Erythroblast (primary cell): ENCODE data around the gene SPACA7.

Experiments
- DNase-seq, 2 experiments: peaks; one replicate each; lab custom pipeline; 2025; lab: John Stamatoyannopoulos, UW
- GATA1 ChIP-seq: IDR thresholded peaks from 2 replicates; pipeline ENCODE4 v1.6.1; 2011; ENCODE audit warnings: low read depth, mild to moderate bottlenecking, control low read depth, low read length, moderate library complexity
- POLR2A ChIP-seq: IDR thresholded peaks from 2 replicates; pipeline ENCODE4 v1.6.1; 2011; ENCODE audit warnings: mild to moderate bottlenecking, low read length

SPACA7 gene

GRCh38 chr13:112342841-112343361 is 33.3 kb upstream of the SPACA7 start:
- no peak for DNase-seq

GRCh38 chr13:112343591-112343990 is 32.6 kb upstream of the SPACA7 start:
- TF ChIP-seq POLR2A = no peak
- TF ChIP-seq GATA1 = no peak
- no peak for DNase-seq

More at GRCh38 chr13:112342841-112343361, 33.3 kb upstream of the SPACA7 start:
- no peak for TF ChIP-seq GATA1
- no peak for TF ChIP-seq POLR2A

- no peak for TF ChIP-seq POLR2A
- no peak for TF ChIP-seq GATA1
- no peak for DNase-seq
These were observed 30.4 kb upstream of the SPACA7 start for GRCh38 chr13:112345826-112346172.

- DNase-seq = no peak
- TF ChIP-seq GATA1 (no peak), POLR2A (no peak)
These were observed 29.8 kb upstream of the SPACA7 start for GRCh38 chr13:112346173-112346898.

DNA sequence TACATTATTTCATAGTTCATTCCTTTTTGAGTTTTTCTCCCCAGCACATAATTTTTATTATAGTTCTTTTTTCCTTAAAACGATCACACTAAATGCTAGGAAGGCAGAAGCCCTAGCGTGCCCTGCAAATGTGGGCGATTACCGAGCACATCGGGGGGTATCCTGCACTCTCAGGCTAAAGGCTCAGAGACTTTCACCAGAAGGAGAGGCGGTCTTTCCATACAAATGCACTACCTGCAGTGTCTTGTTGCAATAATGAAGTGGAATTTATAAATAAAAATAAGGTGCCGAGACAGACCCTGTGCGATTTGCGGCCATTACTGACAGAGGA is 29.3 kb upstream of the SPACA7 start:
- no peak for TF ChIP-seq POLR2A
- TF ChIP-seq GATA1 = no peak
- no peak for DNase-seq

GRCh38 chr13:112347986-112348385 is 28.2 kb upstream of the SPACA7 start:
- DNase-seq = no peak
- TF ChIP-seq POLR2A = no peak
- TF ChIP-seq GATA1 = no peak

DNA sequence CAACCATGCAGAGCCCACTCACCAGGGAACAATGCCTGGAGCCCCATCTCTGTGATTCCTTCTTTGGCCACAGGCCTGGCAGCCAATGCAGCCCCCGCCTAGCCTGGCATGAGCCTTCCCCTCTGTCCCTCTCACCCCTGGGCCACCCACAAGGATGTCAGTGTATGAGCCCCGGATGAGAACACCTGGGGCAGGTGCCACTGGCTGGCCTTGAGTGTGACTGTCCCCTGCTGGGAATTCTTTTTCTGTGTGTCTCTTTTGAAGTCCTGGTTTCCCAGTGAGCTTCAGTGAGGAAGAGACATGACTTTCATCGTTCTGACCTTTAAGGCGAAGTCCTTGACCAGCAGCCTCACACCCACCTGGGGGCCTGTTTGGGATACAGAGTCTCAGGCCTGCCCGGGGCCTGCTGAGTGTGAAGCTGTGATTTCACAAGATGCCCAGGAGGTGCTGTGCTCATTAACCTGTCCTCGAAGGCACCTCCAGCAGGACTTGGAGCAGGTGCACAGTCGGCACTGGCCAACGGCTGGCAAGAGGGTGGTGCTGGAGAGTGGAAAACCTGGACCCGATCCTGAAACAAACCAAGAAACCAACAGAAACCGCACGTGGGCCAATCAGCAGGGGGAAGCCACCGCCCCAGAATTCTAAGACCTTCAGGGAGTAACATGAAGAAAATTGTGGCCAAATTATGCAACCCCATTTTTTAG is 27.4 kb upstream of the SPACA7 start:
- no peak for DNase-seq
- TF ChIP-seq GATA1 = no peak
- no peak for TF ChIP-seq POLR2A

- TF ChIP-seq POLR2A (no peak), GATA1 (no peak)
- no peak for DNase-seq
These were observed 26.5 kb upstream of the SPACA7 start for GRCh38 chr13:112349681-112350080.

DNA sequence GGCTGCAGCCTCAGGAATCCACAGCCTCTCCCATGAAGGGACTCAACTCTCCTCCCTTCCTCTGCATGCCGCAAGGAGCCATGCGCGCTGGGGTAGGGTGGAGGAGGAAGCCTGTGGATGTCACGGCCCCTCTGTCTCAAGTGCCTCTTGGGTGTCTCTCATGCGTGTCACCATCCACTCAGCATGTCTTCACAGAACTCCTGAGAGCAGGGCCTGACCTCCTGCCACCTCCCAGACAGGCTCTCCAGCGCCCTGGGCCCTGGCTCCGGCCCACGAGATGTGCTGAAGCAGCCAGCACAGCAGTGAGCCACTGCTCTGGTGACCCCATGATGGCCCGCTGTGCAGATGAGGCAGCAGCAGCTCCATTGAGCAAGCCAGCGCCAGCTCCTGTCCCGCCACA is 25.9 kb upstream of the SPACA7 start:
- DNase-seq = no peak
- TF ChIP-seq GATA1 (no peak), POLR2A (no peak)

- DNase-seq = no peak
- TF ChIP-seq POLR2A (no peak), GATA1 (no peak)
These were observed 24.3 kb upstream of the SPACA7 start for GRCh38 chr13:112351825-112352224.

- TF ChIP-seq POLR2A (no peak), GATA1 (no peak)
- no peak for DNase-seq
These were observed 22.3 kb upstream of the SPACA7 start for GRCh38 chr13:112353856-112354255.

DNA sequence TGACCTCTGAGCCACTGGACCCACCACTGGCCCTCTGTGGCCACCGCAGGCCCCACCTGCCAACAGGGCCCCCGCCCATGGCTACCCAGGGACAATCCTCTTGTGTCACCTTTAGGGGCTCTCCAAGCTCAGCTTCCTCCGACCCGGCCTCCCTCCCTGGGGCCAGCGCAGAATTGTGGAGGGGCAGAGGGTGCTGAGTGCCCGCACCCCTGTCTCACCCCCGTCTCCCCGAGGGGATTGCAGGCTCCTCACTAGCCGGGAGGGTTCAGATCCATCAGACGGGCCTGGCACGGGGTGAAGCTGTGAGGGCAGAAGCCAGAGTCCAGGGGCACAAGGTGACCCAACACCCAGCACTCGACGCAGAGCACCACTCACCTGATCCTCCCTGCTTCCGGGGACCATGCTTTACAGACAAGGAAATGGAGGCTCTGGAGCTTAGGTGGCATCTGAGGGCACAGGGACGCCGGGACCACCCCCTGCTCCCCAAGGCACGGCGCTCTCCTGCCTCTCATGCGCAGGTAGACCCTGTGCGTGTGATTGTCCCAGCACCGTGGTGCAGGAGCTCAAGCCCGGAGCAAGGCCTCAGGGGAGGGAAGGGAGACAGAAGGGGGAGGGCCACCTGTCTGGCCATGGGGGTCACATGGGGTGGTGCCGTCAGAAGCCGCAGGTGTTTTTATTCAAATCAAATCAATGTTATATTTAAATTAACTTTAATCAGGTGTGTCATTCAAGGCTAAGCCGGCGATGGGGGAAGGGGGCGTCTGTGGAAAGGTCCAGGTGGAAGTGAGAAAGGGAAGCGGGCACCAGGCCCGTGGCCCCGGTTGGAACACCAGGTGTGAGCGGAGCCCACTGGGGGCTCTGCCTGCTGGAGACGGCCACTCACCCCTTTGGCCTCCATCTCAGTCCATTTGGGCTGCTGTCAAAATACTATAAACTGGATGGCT is 21.6 kb upstream of the SPACA7 start:
- no peak for DNase-seq
- TF ChIP-seq POLR2A (no peak), GATA1 (no peak)

DNA sequence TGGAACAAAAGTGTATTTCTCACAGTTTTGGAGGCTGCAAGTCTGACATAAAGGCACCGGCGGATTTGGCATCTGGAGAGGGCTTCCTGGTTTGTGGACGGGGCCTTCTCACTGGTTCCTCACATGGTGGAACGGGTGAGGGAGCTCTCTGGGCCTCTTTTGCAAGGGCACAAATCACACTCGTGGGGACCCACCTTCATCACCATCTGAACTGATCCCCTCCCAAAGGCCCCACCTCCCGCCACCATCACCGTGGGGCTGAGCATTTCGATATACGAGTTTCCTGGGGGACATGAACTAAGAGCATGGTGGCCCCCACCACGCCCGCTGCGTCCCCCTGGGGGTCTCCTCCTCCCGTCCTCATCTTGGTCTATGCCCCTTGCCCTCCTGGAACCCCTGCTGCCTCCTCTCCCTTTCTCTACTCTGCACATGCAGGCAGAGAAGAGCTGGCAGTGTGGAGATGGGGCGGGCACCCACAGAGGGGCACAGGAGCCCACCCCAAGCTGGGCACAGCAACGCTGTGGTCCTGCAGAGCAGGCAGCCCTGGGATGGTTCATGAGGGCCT is 20.8 kb upstream of the SPACA7 start:
- DNase-seq = no peak
- TF ChIP-seq POLR2A (no peak), GATA1 (no peak)
